Tibial nerve (tissue), 3 donors: ENCODE data around the gene TJP1.

Source experiments
- CTCF ChIP-seq, 5 experiments: fragments of 200-600 bp in 3 of 5; fragments of 450-650 bp in 2 of 5; sonication (generic) in 3 of 5; IDR thresholded peaks; one replicate each; pipeline ENCODE4 v1.5.1; 2016 to 2019; ENCODE audit warnings: antibody characterized with exemption in 5 of 5, mild to moderate bottlenecking in 3 of 5, moderate library complexity in 2 of 5
- POLR2A ChIP-seq, 2 donors: fragments of 450-650 bp; IDR thresholded peaks; one replicate each; pipeline ENCODE4 v1.6.1; 2017; ENCODE audit warnings: antibody characterized with exemption in 2 of 2, mild to moderate bottlenecking in 2 of 2, moderate library complexity in 2 of 2

- no peak for TF ChIP-seq POLR2A (IDR thresholded peaks at IDR 0.05)
- no peak for TF ChIP-seq CTCF (IDR thresholded peaks at IDR 0.05)
These were observed 149.1 kb downstream of the TJP1 start for GRCh38 chr15:29672923-29673809.
